Osteocyte (in vitro differentiated cells): ENCODE data around the gene NRG2. TPM values are rescaled to one million over a fixed set of nuclear protein-coding genes. Genes with fewer than 3 reads are reported as not detected.

Experiments used
- DNase-seq: peaks from one replicate; pipeline ENCODE4 v3.0.0; 2021; ENCODE audit warnings: mixed read lengths; ENCODE audit not compliant: unreplicated experiment; ENCODE audit errors: extremely low spot score
- H3K27ac Mint-ChIP-seq: one replicate; pipeline ENCODE4 v1.8.0; 2021; ENCODE audit warnings: mild to moderate bottlenecking, mixed read lengths; ENCODE audit not compliant: unreplicated experiment
- H3K27me3 Mint-ChIP-seq: one replicate; pipeline ENCODE4 v1.8.0; 2021; ENCODE audit warnings: mixed read lengths; ENCODE audit not compliant: unreplicated experiment
- H3K36me3 Mint-ChIP-seq: one replicate; pipeline ENCODE4 v1.8.0; 2021; ENCODE audit warnings: mixed read lengths; ENCODE audit not compliant: unreplicated experiment
- H3K4me1 Mint-ChIP-seq: one replicate; pipeline ENCODE4 v1.8.0; 2021; ENCODE audit warnings: mixed read lengths; ENCODE audit not compliant: unreplicated experiment
- H3K4me3 Mint-ChIP-seq: one replicate; pipeline ENCODE4 v1.8.0; 2021; ENCODE audit warnings: mild to moderate bottlenecking, moderate library complexity, mixed read lengths; ENCODE audit not compliant: unreplicated experiment
- H3K9me3 Mint-ChIP-seq: one replicate; pipeline ENCODE4 v1.8.0; 2021; ENCODE audit warnings: mixed read lengths; ENCODE audit not compliant: unreplicated experiment
- total RNA-seq: library from RNA; stranded (reverse); gene quantifications from 2 replicates; pipeline ENCODE4 v1.2.1, GENCODE V29; 2021
- TF ChIP-seq, protein P1 (sequence below): fragments of 200-600 bp; sonication (generic); IDR thresholded peaks from 2 replicates; pipeline ENCODE4 v1.5.0; 2021; ENCODE audit warnings: antibody characterized with exemption, mild to moderate bottlenecking, moderate library complexity

Gene NRG2
- total RNA-seq, 1 donor from 2014 or later: 0.86 TPM

DNA sequence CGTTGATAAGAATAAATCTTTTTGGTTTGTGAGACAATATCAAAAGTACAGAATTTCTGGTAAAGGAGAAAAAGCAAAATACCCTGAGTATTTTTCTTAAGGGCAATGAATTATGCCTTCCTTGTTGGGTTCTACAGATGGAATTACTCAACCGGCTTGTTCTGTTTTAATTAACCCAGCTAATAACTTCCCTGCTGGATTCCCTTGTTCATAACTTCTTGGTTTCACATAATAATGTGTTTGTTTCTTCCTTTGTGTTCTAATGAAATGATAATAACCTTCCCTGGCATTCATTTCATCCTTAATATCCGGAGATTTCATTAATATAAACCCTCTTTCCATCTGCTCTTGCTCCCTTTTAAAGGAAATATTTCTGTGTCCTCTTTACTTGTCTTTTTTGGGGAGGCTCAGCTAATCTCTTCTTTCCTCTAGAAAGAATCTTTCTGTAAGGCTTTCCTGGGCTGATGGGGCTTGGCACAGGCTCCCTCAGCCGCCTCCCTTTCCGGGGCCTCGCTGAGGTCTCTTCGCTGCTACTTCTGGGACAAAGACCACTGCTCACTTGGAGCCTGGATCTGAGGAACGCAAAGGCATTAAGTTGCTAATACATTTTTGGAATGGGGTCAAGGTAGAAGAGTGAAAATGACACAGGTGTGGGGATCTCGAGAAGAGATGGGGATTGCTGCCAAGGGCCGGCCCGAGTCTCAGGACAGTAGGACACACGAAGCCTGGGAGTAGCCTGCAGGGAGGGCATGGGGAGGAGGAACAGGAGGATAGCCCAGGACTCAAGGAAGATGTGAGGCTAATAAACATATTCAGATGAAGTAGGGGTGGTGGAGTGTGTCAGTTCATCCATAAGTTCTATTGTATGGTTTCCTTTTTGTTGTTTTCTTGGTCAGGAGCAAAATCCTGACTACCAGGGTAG lies 118.5 kb downstream of the NRG2 start:
- no peaks in the 10 kb centered on the region for H3K9me3 Mint-ChIP-seq
- no peak overlapping the region for H3K4me3 Mint-ChIP-seq
- TF ChIP-seq, protein P1, sequence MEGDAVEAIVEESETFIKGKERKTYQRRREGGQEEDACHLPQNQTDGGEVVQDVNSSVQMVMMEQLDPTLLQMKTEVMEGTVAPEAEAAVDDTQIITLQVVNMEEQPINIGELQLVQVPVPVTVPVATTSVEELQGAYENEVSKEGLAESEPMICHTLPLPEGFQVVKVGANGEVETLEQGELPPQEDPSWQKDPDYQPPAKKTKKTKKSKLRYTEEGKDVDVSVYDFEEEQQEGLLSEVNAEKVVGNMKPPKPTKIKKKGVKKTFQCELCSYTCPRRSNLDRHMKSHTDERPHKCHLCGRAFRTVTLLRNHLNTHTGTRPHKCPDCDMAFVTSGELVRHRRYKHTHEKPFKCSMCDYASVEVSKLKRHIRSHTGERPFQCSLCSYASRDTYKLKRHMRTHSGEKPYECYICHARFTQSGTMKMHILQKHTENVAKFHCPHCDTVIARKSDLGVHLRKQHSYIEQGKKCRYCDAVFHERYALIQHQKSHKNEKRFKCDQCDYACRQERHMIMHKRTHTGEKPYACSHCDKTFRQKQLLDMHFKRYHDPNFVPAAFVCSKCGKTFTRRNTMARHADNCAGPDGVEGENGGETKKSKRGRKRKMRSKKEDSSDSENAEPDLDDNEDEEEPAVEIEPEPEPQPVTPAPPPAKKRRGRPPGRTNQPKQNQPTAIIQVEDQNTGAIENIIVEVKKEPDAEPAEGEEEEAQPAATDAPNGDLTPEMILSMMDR: no peak
- no peaks in the 10 kb centered on the region for H3K36me3 Mint-ChIP-seq
- no peak overlapping the region for H3K27ac Mint-ChIP-seq
- DNase-seq: peak; percentile 71
- H3K27me3 Mint-ChIP-seq: peaks cover 67% of the 10 kb centered on the region
- H3K4me1 Mint-ChIP-seq: no peaks in the 10 kb centered on the region

DNA sequence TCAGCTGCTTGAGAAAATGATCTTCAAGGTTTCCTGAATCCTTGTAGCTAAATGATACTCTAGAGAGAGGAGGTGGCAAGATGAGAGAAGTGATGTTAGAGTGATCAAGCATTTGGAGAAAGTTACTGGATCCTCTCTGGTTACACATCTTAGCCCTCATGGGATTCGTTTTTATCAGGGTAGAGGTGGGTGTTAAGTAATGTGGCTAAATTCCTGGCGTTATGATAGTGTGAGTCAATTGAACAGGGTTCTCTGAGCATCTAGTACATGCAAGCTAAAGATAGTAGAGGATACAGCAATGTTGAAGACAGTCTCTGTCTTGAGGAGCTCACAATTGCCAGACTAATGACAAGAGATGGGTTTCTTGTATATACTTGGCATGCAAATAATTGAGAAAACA lies 123.8 kb downstream of the NRG2 start:
- Mint-ChIP-seq H3K27me3 (peaks cover 58% of the 10 kb centered on the region), H3K9me3 (no peaks in the 10 kb centered on the region), H3K36me3 (no peaks in the 10 kb centered on the region)

DNA sequence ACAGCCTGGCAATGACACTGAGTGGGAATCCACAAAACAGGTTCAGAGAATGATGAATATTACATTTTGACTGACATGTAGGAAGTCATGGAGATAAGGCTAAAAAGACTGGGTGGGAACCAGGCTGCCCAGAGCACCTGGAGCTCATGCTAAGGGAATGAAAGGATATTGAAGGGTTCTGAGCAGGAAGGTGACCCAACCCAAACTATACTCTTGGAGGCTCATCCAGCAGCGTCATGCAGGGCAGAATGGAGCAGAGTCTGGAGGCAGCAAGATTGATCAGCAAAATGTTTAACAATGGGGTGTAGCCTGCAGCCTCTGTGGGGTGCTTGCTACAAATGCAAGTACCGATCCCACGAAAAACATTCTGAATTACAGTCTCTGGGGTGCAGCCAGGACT lies 127.3 kb downstream of the NRG2 start:
- TF ChIP-seq, protein P1: no peak
- H3K4me1 Mint-ChIP-seq: no peaks in the 10 kb centered on the region
- no peaks in the 10 kb centered on the region for H3K9me3 Mint-ChIP-seq
- no peak overlapping the region for H3K27ac Mint-ChIP-seq
- no peaks in the 10 kb centered on the region for H3K36me3 Mint-ChIP-seq
- DNase-seq: no peak
- H3K4me3 Mint-ChIP-seq: no peak overlapping the region
- H3K27me3 Mint-ChIP-seq: peaks cover 38% of the 10 kb centered on the region

More for the DNA sequence above, 123.8 kb downstream of the NRG2 start:
- Mint-ChIP-seq H3K27ac (no peak overlapping the region), H3K4me3 (no peak overlapping the region), H3K4me1 (no peaks in the 10 kb centered on the region)
- TF ChIP-seq, protein P1: no peak
- DNase-seq: no peak

DNA sequence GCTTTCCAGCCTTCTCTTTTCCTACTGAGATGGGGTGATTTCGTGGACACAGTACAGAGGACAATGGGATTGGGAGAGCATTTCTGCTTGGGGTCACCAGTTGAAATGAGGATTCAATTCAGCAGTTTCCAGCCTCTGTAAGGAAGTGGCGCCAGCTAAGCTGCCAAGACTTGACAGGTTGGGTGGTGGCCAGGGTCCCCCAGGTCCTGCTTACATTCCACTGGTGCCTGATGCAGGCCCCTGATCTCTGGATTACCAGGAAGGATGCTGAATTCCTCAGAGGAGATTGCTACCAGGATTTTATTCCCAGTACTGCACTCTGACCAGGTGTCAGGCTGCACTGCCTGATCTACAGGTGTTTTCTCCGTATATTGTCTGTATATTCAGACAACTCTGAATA lies 127.8 kb downstream of the NRG2 start:
- Mint-ChIP-seq H3K27me3 (peaks cover 40% of the 10 kb centered on the region), H3K4me1 (no peaks in the 10 kb centered on the region), H3K36me3 (no peaks in the 10 kb centered on the region), H3K27ac (no peak overlapping the region), H3K4me3 (no peak overlapping the region), H3K9me3 (no peaks in the 10 kb centered on the region)
- TF ChIP-seq, protein P1: no peak
- peak; percentile 74 for DNase-seq

DNA sequence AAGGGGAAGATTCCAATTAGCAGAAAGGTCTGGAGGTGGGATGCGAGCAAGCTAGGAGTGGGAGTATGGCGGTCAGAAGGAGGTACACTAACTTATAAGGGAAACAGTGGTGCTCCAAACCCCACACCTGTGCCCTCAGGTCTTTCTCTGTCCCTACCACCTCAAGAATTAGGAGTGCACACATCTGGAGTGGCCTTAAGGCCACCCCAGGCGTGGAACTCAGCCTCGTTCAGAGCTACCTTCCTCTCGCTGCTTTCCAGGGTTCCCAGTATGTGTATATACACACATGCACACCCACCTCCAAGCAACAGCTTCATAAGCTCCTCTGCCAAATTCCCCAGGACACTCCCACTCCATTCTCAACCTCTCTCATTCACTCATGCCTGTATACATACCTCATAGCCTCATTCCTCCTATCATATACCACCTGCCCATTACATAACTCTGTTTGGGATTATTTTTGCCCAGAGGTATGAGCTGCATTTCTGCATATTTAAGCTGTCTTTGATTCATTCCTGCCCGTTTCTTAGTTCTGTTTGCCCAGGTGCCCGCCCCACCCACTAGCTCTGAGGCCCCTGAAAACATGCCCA lies 128.8 kb downstream of the NRG2 start:
- Mint-ChIP-seq H3K9me3 (no peaks in the 10 kb centered on the region), H3K27me3 (peaks cover 47% of the 10 kb centered on the region), H3K4me3 (no peak overlapping the region), H3K27ac (no peak overlapping the region), H3K36me3 (no peaks in the 10 kb centered on the region), H3K4me1 (no peaks in the 10 kb centered on the region)
- DNase-seq: peak; percentile 59
- TF ChIP-seq, protein P1: no peak
